Measurements from ENCODE around the gene SLC30A2. TPM values are rescaled to one million over a fixed set of nuclear protein-coding genes. Genes with fewer than 3 reads are reported as not detected.

The SLC30A2 gene
- total RNA-seq, 1 experiment from 2014 or later: 3.0 TPM

DNA sequence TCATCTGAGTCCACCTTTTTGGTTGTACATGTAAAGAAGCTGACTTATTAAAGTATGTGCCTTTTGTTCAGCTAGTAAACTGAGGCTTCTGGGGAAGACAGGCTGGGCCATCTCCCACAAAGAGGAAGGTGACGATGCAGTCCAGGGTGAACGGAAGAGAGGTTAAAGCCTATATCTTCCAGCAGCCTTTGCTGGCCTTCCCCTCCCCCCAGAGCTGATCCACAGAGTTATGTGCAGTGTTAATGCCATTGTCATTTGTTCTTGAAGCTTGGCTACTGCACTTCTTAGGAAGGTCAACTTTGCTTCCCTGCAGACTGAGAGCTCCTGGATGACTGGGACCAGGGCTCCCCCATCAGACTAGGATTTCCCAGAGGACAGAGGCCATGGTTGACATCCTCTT lies 2.2 kb downstream of the SLC30A2 start:
- POLR2A ChIA-PET: no interaction called here
- Histone ChIP-seq H3K36me3 (ENCODE audit: control insufficient read depth, insufficient read depth, low read length) (no peaks in the 10 kb centered on the region), H3K4me1 (peaks cover 19% of the 10 kb centered on the region), H3K4me3 (ENCODE audit: low read depth, low read length) (no peak overlapping the region), H3K9me3 (no peaks in the 10 kb centered on the region), H3K27me3 (replicated peaks; ENCODE audit: control insufficient read depth, insufficient read depth, low read length) (no peaks in the 10 kb centered on the region)
- no peak overlapping the region for H3K4me3 Mint-ChIP-seq (ENCODE audit: unreplicated experiment)
- H3K9me3 Mint-ChIP-seq (ENCODE audit: unreplicated experiment): no peaks in the 10 kb centered on the region
- H3K36me3 Mint-ChIP-seq (ENCODE audit: insufficient read depth, unreplicated experiment): no peaks in the 10 kb centered on the region
- no peaks in the 10 kb centered on the region for H3K4me1 Mint-ChIP-seq (ENCODE audit: low read depth, unreplicated experiment)
- no peaks in the 10 kb centered on the region for H3K27me3 Mint-ChIP-seq (ENCODE audit: insufficient read depth, unreplicated experiment)
- CTCF ChIA-PET: interaction anchor here (0.6 to 1.1 kb wide), 2 partner anchors 10 to 26 kb away, joined by 3 to 4 read pairs; no protein-coding TSS in a partner anchor
- H3K27ac Mint-ChIP-seq (ENCODE audit: unreplicated experiment): no peak overlapping the region
- no TSS peak for BruUV-seq (replicated peaks)
- DNase-seq: no peak
- intact Hi-C loops (cut with micrococcal nuclease; ENCODE audit: unreplicated experiment): no loop called here
- TF ChIP-seq, protein P1, sequence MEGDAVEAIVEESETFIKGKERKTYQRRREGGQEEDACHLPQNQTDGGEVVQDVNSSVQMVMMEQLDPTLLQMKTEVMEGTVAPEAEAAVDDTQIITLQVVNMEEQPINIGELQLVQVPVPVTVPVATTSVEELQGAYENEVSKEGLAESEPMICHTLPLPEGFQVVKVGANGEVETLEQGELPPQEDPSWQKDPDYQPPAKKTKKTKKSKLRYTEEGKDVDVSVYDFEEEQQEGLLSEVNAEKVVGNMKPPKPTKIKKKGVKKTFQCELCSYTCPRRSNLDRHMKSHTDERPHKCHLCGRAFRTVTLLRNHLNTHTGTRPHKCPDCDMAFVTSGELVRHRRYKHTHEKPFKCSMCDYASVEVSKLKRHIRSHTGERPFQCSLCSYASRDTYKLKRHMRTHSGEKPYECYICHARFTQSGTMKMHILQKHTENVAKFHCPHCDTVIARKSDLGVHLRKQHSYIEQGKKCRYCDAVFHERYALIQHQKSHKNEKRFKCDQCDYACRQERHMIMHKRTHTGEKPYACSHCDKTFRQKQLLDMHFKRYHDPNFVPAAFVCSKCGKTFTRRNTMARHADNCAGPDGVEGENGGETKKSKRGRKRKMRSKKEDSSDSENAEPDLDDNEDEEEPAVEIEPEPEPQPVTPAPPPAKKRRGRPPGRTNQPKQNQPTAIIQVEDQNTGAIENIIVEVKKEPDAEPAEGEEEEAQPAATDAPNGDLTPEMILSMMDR (IDR thresholded peaks at IDR 0.05; ENCODE audit: insufficient read depth in 1 of 2, low read depth in 1 of 2, low read length in 1 of 2, severe bottlenecking in 1 of 2, unreplicated experiment in 1 of 2): no peak

DNA sequence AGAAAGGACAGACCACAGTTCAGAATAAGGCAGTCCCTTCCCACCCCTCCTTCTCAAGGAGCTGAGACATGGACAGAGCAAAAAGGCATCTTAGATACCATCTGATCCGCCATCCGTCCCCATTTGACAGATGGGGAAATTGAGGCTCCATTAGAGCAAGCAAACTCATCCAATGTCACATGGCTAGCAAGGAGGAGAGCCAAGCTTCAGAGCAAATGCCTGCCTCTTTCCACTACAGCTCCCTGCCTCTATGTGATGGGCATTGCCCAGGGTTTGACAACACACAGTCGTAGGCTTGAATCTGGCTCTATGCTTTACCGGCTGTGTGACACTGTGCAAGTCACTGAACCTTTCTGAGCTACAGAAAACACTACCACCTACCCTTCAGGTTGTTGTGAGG lies 3.9 kb downstream of the SLC30A2 start:
- Histone ChIP-seq H3K4me1 (peaks cover 13% of the 10 kb centered on the region), H3K4me3 (ENCODE audit: low read depth, low read length) (no peak overlapping the region), H3K9me3 (no peaks in the 10 kb centered on the region), H3K36me3 (ENCODE audit: control insufficient read depth, insufficient read depth, low read length) (no peaks in the 10 kb centered on the region), H3K27me3 (replicated peaks; ENCODE audit: control insufficient read depth, insufficient read depth, low read length) (no peaks in the 10 kb centered on the region)
- no peaks in the 10 kb centered on the region for H3K27me3 Mint-ChIP-seq (ENCODE audit: insufficient read depth, unreplicated experiment)
- H3K36me3 Mint-ChIP-seq (ENCODE audit: insufficient read depth, unreplicated experiment): no peaks in the 10 kb centered on the region
- ChIA-PET CTCF (no interaction called here), POLR2A (no interaction called here)
- intact Hi-C loops (cut with micrococcal nuclease; ENCODE audit: unreplicated experiment): no loop called here
- no peak overlapping the region for H3K4me3 Mint-ChIP-seq (ENCODE audit: unreplicated experiment)
- TF ChIP-seq, protein P1 (IDR thresholded peaks at IDR 0.05; ENCODE audit: insufficient read depth in 1 of 2, low read depth in 1 of 2, low read length in 1 of 2, severe bottlenecking in 1 of 2, unreplicated experiment in 1 of 2): no peak
- H3K9me3 Mint-ChIP-seq (ENCODE audit: unreplicated experiment): no peaks in the 10 kb centered on the region
- no TSS peak for BruUV-seq (replicated peaks)
- no peak for DNase-seq
- H3K27ac Mint-ChIP-seq (ENCODE audit: unreplicated experiment): no peak overlapping the region
- no peaks in the 10 kb centered on the region for H3K4me1 Mint-ChIP-seq (ENCODE audit: low read depth, unreplicated experiment)

DNA sequence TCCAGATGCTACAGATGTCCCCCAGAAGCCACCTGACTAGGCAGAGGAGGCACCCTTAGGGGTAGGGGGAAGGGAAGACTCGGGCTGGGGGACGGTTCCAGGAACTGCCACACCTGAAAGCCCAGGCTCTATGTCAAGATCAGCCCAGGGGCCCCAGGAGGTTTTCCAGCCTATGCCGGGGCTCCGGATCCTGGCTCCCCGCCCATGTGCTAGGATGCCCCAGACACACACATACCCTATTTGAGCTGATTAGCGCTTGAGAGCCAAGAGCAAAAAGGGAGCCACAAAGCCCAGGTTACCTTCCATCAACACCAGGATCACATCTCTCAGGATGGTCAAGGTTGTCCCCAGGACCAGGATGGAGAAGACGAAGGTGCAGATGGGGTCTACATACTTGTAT lies 4.5 kb downstream of the SLC30A2 start:
- no peak for DNase-seq
- BruUV-seq (replicated peaks): no TSS peak
- Mint-ChIP-seq H3K27ac (ENCODE audit: unreplicated experiment) (no peak overlapping the region), H3K27me3 (ENCODE audit: insufficient read depth, unreplicated experiment) (no peaks in the 10 kb centered on the region), H3K9me3 (ENCODE audit: unreplicated experiment) (no peaks in the 10 kb centered on the region), H3K4me3 (ENCODE audit: unreplicated experiment) (no peak overlapping the region), H3K36me3 (ENCODE audit: insufficient read depth, unreplicated experiment) (no peaks in the 10 kb centered on the region), H3K4me1 (ENCODE audit: low read depth, unreplicated experiment) (no peaks in the 10 kb centered on the region)
- intact Hi-C loops (cut with micrococcal nuclease; ENCODE audit: unreplicated experiment): no loop called here
- ChIA-PET POLR2A (no interaction called here), CTCF (no interaction called here)
- no peaks in the 10 kb centered on the region for H3K9me3 ChIP-seq
- TF ChIP-seq, protein P1 (IDR thresholded peaks at IDR 0.05; ENCODE audit: insufficient read depth in 1 of 2, low read depth in 1 of 2, low read length in 1 of 2, severe bottlenecking in 1 of 2, unreplicated experiment in 1 of 2): no peak
- no peaks in the 10 kb centered on the region for H3K36me3 ChIP-seq (ENCODE audit: control insufficient read depth, insufficient read depth, low read length)
- no peak overlapping the region for H3K4me3 ChIP-seq (ENCODE audit: low read depth, low read length)
- H3K27me3 ChIP-seq (replicated peaks; ENCODE audit: control insufficient read depth, insufficient read depth, low read length): no peaks in the 10 kb centered on the region
- peaks cover 12% of the 10 kb centered on the region for H3K4me1 ChIP-seq

Measured in Caco-2 (cell line).